ENCODE results near the gene CADPS2. TPM values are rescaled to one million over a fixed set of nuclear protein-coding genes. Genes with fewer than 3 reads are reported as not detected.

Gene CADPS2
- total and polyA plus RNA-seq, 10 of the 15 experiments (the other 5 are each of a cell fraction or from before 2014, with no cell fraction given) = 0.05 to 7.5 (median 0.25) TPM

DNA sequence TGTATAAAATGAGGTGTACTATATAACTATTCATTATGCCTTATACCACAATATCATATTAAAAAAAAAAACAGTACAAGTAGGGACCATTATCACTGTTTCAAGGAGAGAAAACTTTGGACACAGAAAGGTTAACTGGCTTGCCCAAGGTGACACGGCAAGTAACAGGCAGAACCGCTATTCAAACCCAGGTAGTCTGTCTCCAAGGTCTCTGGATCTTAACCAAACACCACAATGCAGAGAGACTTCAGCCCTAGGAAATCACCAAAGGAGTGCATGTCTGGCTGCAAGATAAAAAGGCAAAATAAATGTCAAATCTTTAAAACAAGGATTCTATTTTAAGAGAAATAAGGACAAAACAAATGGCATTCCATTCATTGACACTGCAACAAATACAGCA, 56.3 kb downstream of the CADPS2 start:
- no peak for TF ChIP-seq SUPT20H (IDR thresholded peaks at IDR 0.05; ENCODE audit: borderline replicate concordance, control insufficient read depth, low read depth, low read length)
- no peak overlapping the region for H3K27ac ChIP-seq (ENCODE audit: control insufficient read depth, insufficient read depth)
- no peak overlapping the region for H2AFZ ChIP-seq (ENCODE audit: control insufficient read depth, low read depth, low read length)
- WGBS (ENCODE audit: insufficient coverage, insufficient replicate concordance, low lambda C conversion rate, missing lambda C conversion rate) = 97% methylated on average over 2 of the region's 2 CpGs
- no peak overlapping the region for H3K4me3 ChIP-seq
- ATAC-seq = no peak
- H4K20me1 ChIP-seq (ENCODE audit: control insufficient read depth, insufficient read depth) = no peaks in the 10 kb centered on the region
- POLR2A ChIA-PET = no interaction called here
- no peak for DNase-seq (ENCODE audit: low read depth, low spot score)
- in situ Hi-C loops (cut with MboI) (no loop called here), intact Hi-C loops (cut with micrococcal nuclease; ENCODE audit: unreplicated experiment) (no loop called here)
- no peaks in the 10 kb centered on the region for H3K79me2 ChIP-seq (ENCODE audit: control insufficient read depth, insufficient read depth, low read length)
- no peak for FAIRE-seq
- H3K36me3 ChIP-seq (ENCODE audit: control insufficient read depth in 2 of 2, insufficient read depth in 2 of 2, low read length in 1 of 2) = no peaks in the 10 kb centered on the region
- RAD21 ChIA-PET (ENCODE audit: unreplicated experiment) = no interaction called here
- H3K27me3 ChIP-seq (replicated peaks in 1 of 2; ENCODE audit: control insufficient read depth in 2 of 2, insufficient read depth in 2 of 2, low read length in 1 of 2) = no peaks in the 10 kb centered on the region
- no peaks in the 10 kb centered on the region for H3K4me1 ChIP-seq (ENCODE audit: control insufficient read depth, insufficient read depth, low read length)
- no TSS peak for BruUV-seq (replicated peaks)
- no peak overlapping the region for H3K9ac ChIP-seq (ENCODE audit: control insufficient read depth, insufficient read depth, low read length)
- CTCF ChIA-PET = no interaction called here
- SMC1A ChIA-PET (ENCODE audit: uncharacterized antibody, unreplicated experiment) = no interaction called here
- no peak overlapping the region for H3K4me2 ChIP-seq (ENCODE audit: control insufficient read depth, insufficient read depth)
- H3K9me3 ChIP-seq (replicated peaks; ENCODE audit: control insufficient read depth, insufficient read depth, low read length) = no peaks in the 10 kb centered on the region

GRCh38 chr7:122827763-122828162, 58.5 kb downstream of the CADPS2 start:
- no peak overlapping the region for H2AFZ ChIP-seq (ENCODE audit: control insufficient read depth, low read depth, low read length)
- no peaks in the 10 kb centered on the region for H3K4me1 ChIP-seq (ENCODE audit: control insufficient read depth, insufficient read depth, low read length)
- ChIA-PET POLR2A (no interaction called here), SMC1A (ENCODE audit: uncharacterized antibody, unreplicated experiment) (interaction anchor here (0.6 kb wide), 1 partner anchor 29 kb away, joined by 4 read pairs; no protein-coding TSS in a partner anchor), CTCF (no interaction called here), RAD21 (ENCODE audit: unreplicated experiment) (no interaction called here)
- H3K27me3 ChIP-seq (replicated peaks in 1 of 2; ENCODE audit: control insufficient read depth in 2 of 2, insufficient read depth in 2 of 2, low read length in 1 of 2) = no peaks in the 10 kb centered on the region
- H4K20me1 ChIP-seq (ENCODE audit: control insufficient read depth, insufficient read depth) = no peaks in the 10 kb centered on the region
- no peaks in the 10 kb centered on the region for H3K79me2 ChIP-seq (ENCODE audit: control insufficient read depth, insufficient read depth, low read length)
- in situ Hi-C loops (cut with MboI) (no loop called here), intact Hi-C loops (cut with micrococcal nuclease; ENCODE audit: unreplicated experiment) (no loop called here)
- TF ChIP-seq RELA (IDR thresholded peaks at IDR 0.05; ENCODE audit: borderline replicate concordance, partially characterized antibody) (no peak), ZZZ3 (IDR thresholded peaks at IDR 0.05; ENCODE audit: control insufficient read depth, insufficient read length, low read depth) (no peak), SMAD1 (IDR thresholded peaks at IDR 0.05; ENCODE audit: low read depth, partially characterized antibody) (no peak), SREBF1 (IDR thresholded peaks at IDR 0.05; ENCODE audit: low read length) (no peak), IKZF1 (conservative IDR thresholded peaks at IDR 0.05) (no peak), NR2F1 (conservative IDR thresholded peaks at IDR 0.05) (no peak), ZSCAN29 (IDR thresholded peaks at IDR 0.05) (no peak), SPI1 (IDR thresholded peaks at IDR 0.05; ENCODE audit: borderline replicate concordance, insufficient read depth, low read depth, low read length) (no peak), USF2 (IDR thresholded peaks at IDR 0.05; ENCODE audit: borderline replicate concordance, low read depth, low read length) (no peak), MYB (IDR thresholded peaks at IDR 0.05; ENCODE audit: borderline replicate concordance, low read depth, low read length) (no peak), FOS (IDR thresholded peaks at IDR 0.05; ENCODE audit: borderline replicate concordance, extremely low read depth, insufficient read length) (no peak), SRF (IDR thresholded peaks at IDR 0.05; ENCODE audit: low read depth in 2 of 2, low read length in 2 of 2) (no peak), NRF1 (conservative IDR thresholded peaks at IDR 0.05; ENCODE audit: low read depth, low read length) (no peak), ESRRA (IDR thresholded peaks at IDR 0.05; ENCODE audit: low read length) (no peak), JUNB (IDR thresholded peaks at IDR 0.05) (no peak), TARDBP (IDR thresholded peaks at IDR 0.05; ENCODE audit: borderline replicate concordance) (no peak), ZNF622 (IDR thresholded peaks at IDR 0.05) (no peak), IKZF2 (IDR thresholded peaks at IDR 0.05) (no peak)
- TF ChIP-seq, protein P1, sequence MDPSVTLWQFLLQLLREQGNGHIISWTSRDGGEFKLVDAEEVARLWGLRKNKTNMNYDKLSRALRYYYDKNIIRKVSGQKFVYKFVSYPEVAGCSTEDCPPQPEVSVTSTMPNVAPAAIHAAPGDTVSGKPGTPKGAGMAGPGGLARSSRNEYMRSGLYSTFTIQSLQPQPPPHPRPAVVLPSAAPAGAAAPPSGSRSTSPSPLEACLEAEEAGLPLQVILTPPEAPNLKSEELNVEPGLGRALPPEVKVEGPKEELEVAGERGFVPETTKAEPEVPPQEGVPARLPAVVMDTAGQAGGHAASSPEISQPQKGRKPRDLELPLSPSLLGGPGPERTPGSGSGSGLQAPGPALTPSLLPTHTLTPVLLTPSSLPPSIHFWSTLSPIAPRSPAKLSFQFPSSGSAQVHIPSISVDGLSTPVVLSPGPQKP (IDR thresholded peaks at IDR 0.05; ENCODE audit: low read depth, low read length) = no peak
- H3K9ac ChIP-seq (ENCODE audit: control insufficient read depth, insufficient read depth, low read length) = no peak overlapping the region
- no peaks in the 10 kb centered on the region for H3K36me3 ChIP-seq (ENCODE audit: control insufficient read depth in 2 of 2, insufficient read depth in 2 of 2, low read length in 1 of 2)
- DNase-seq (ENCODE audit: low read depth, low spot score) (no peak), ATAC-seq (no peak), FAIRE-seq (no peak)
- H3K4me3 ChIP-seq = no peak overlapping the region
- H3K4me2 ChIP-seq (ENCODE audit: control insufficient read depth, insufficient read depth) = no peak overlapping the region
- no peaks in the 10 kb centered on the region for H3K9me3 ChIP-seq (replicated peaks; ENCODE audit: control insufficient read depth, insufficient read depth, low read length)
- no peak overlapping the region for H3K27ac ChIP-seq (ENCODE audit: control insufficient read depth, insufficient read depth)
- no TSS peak for BruUV-seq (replicated peaks)
